ENCODE data around the gene HOXD3.

The HOXD3 gene

GRCh38 chr2:176162911-176163671 is 6.0 kb downstream of the HOXD3 start:
- DNase-seq (ENCODE audit: low read depth), result no peak

- DNase-seq (ENCODE audit: low read depth), result no peak
Observed at GRCh38 chr2:176163672-176164056, 6.6 kb downstream of the HOXD3 start.

GRCh38 chr2:176164201-176164600 is 7.1 kb downstream of the HOXD3 start:
- no peak for DNase-seq (ENCODE audit: low read depth)

- DNase-seq (ENCODE audit: low read depth), result no peak
Observed at GRCh38 chr2:176164611-176165369, 7.7 kb downstream of the HOXD3 start.

- no peak for DNase-seq (ENCODE audit: low read depth)
Observed at GRCh38 chr2:176165370-176166050, 8.4 kb downstream of the HOXD3 start.

GRCh38 chr2:176166272-176166671 is 9.2 kb downstream of the HOXD3 start:
- no peak for DNase-seq (ENCODE audit: low read depth)

GRCh38 chr2:176167398-176167797 is 10.3 kb downstream of the HOXD3 start:
- DNase-seq (ENCODE audit: low read depth), result no peak

- no peak for DNase-seq (ENCODE audit: low read depth)
Observed at GRCh38 chr2:176169181-176169580, 12.1 kb downstream of the HOXD3 start.

- DNase-seq (ENCODE audit: low read depth), result no peak
Observed at GRCh38 chr2:176169711-176170110, 12.6 kb downstream of the HOXD3 start.

- no peak for DNase-seq (ENCODE audit: low read depth)
Observed at GRCh38 chr2:176170602-176171305, 13.6 kb downstream of the HOXD3 start.

- no peak for DNase-seq (ENCODE audit: low read depth)
Observed at GRCh38 chr2:176171351-176172006, 14.4 kb downstream of the HOXD3 start.

GRCh38 chr2:176172007-176172894 is 15.1 kb downstream of the HOXD3 start:
- DNase-seq (ENCODE audit: low read depth), result no peak

- no peak for DNase-seq (ENCODE audit: low read depth)
Observed at GRCh38 chr2:176172895-176173566, 15.9 kb downstream of the HOXD3 start.

GRCh38 chr2:176173567-176174381 is 16.7 kb downstream of the HOXD3 start:
- no peak for DNase-seq (ENCODE audit: low read depth)

GRCh38 chr2:176174382-176174823 is 17.3 kb downstream of the HOXD3 start:
- no peak for DNase-seq (ENCODE audit: low read depth)

GRCh38 chr2:176174824-176175708 is 18.0 kb downstream of the HOXD3 start:
- no peak for DNase-seq (ENCODE audit: low read depth)

- no peak for DNase-seq (ENCODE audit: low read depth)
Observed at GRCh38 chr2:176175709-176176607, 18.9 kb downstream of the HOXD3 start.
